Mesodermal cell (in vitro differentiated cells): ENCODE measurements around the gene MLLT11.
A peak's percentile ranks its signal among the peaks of the same experiment; 100 is the strongest.

ENCODE experiments used
- H3K27ac ChIP-seq: 2 replicates; pipeline ENCODE4 v1.7.0; 2013; ENCODE audit warnings: mild to moderate bottlenecking, low read depth, low read length, moderate library complexity; ENCODE audit not compliant: severe bottlenecking
- H3K36me3 ChIP-seq: 2 replicates; pipeline ENCODE4 v1.7.1; 2013; ENCODE audit warnings: mild to moderate bottlenecking, low read length, moderate library complexity; ENCODE audit not compliant: control insufficient read depth, insufficient read depth
- H3K4me1 ChIP-seq: one replicate; pipeline ENCODE4 v1.7.1; 2013; ENCODE audit warnings: mild to moderate bottlenecking, low read length; ENCODE audit not compliant: insufficient read depth, control insufficient read depth, poor library complexity, severe bottlenecking
- H3K4me3 ChIP-seq: 2 replicates; pipeline ENCODE4 v1.7.0; 2013; ENCODE audit warnings: low read length, control low read depth, mild to moderate bottlenecking; ENCODE audit not compliant: insufficient read depth, poor library complexity, severe bottlenecking; ENCODE audit errors: extremely low read depth
- H3K9me3 ChIP-seq: 2 replicates; pipeline ENCODE4 v1.7.1; 2013; ENCODE audit warnings: mild to moderate bottlenecking, low read length, moderate library complexity; ENCODE audit not compliant: control insufficient read depth
- WGBS, 2 experiments: methylation state at CpG; one replicate each; pipeline ENCODE4 v1.1.5; 2013; ENCODE audit warnings: missing lambda C conversion rate in 2 of 2; ENCODE audit not compliant: insufficient coverage in 2 of 2; 5-methylcytosine and 5-hydroxymethylcytosine counted together

The MLLT11 gene

GRCh38 chr1:151056149-151056548, 4.0 kb upstream of the MLLT11 start:
- H3K9me3 ChIP-seq = no peaks in the 10 kb centered on the region
- WGBS, 2 experiments = 60 to 77% methylated on average over 2 of the region's 2 CpGs
- H3K27ac ChIP-seq = no peak overlapping the region
- H3K36me3 ChIP-seq = peaks cover 69% of the 10 kb centered on the region
- no peak overlapping the region for H3K4me3 ChIP-seq
- H3K4me1 ChIP-seq = peaks cover 18% of the 10 kb centered on the region

GRCh38 chr1:151058692-151059091, 1.5 kb upstream of the MLLT11 start:
- Histone ChIP-seq H3K4me3 (peak overlapping the region; percentile 98), H3K36me3 (peaks cover 63% of the 10 kb centered on the region), H3K27ac (peak overlapping the region; percentile 94), H3K4me1 (peaks cover 25% of the 10 kb centered on the region), H3K9me3 (no peaks in the 10 kb centered on the region)
- WGBS, 2 experiments = 0% methylated on average over 5 to 7 of the region's 10 CpGs

- peaks cover 31% of the 10 kb centered on the region for H3K4me1 ChIP-seq
- H3K27ac ChIP-seq = peak within 1 kb of the TSS; percentile 94
- peak within 1 kb of the TSS; percentile 98 for H3K4me3 ChIP-seq
- no peaks in the 10 kb centered on the region for H3K9me3 ChIP-seq
- WGBS, 2 experiments = 0% methylated on average over 41 to 45 of the region's 58 CpGs
- peaks cover 63% of the 10 kb centered on the region for H3K36me3 ChIP-seq
These were observed 839 bp upstream of the MLLT11 start, which contains the start of gene CDC42SE1 for GRCh38 chr1:151059109-151060006. Gene CDC42SE1, minus strand, starts transcription at chr1:151059622. Its CDS starts 3,892 bp downstream, at chr1:151055730.

- Histone ChIP-seq H3K4me3 (peak overlapping the region; percentile 98), H3K9me3 (no peaks in the 10 kb centered on the region), H3K4me1 (peaks cover 31% of the 10 kb centered on the region), H3K36me3 (peaks cover 63% of the 10 kb centered on the region), H3K27ac (peak overlapping the region; percentile 94)
- whole genome bisulfite sequencing, 2 experiments = no CpG with 5 or more reads among the region's 4 CpGs
These were observed 642 bp downstream of the MLLT11 start for GRCh38 chr1:151060657-151061421.

GRCh38 chr1:151061704-151062103, 1.5 kb downstream of the MLLT11 start:
- H3K4me3 ChIP-seq = peak overlapping the region; percentile 98
- 50% methylated on average over 1 of the region's 2 CpGs; no CpG with 5 or more reads in 1 of the 2 experiments for WGBS, 2 experiments
- peak overlapping the region; percentile 94 for H3K27ac ChIP-seq
- no peaks in the 10 kb centered on the region for H3K9me3 ChIP-seq
- peaks cover 63% of the 10 kb centered on the region for H3K36me3 ChIP-seq
- H3K4me1 ChIP-seq = peaks cover 23% of the 10 kb centered on the region

GRCh38 chr1:151062741-151063371, 2.7 kb downstream of the MLLT11 start:
- Histone ChIP-seq H3K4me1 (peaks cover 13% of the 10 kb centered on the region), H3K27ac (peak overlapping the region; percentile 69), H3K4me3 (peak overlapping the region; percentile 98), H3K36me3 (peaks cover 63% of the 10 kb centered on the region), H3K9me3 (no peaks in the 10 kb centered on the region)
- 93 to 100% methylated on average over 1 to 2 of the region's 3 CpGs for WGBS, 2 experiments

GRCh38 chr1:151065089-151065645, 5.0 kb downstream of the MLLT11 start:
- H3K4me1 ChIP-seq = peaks cover 13% of the 10 kb centered on the region
- no peaks in the 10 kb centered on the region for H3K9me3 ChIP-seq
- peaks cover 77% of the 10 kb centered on the region for H3K36me3 ChIP-seq
- H3K4me3 ChIP-seq = no peak overlapping the region
- no peak overlapping the region for H3K27ac ChIP-seq

GRCh38 chr1:151067185-151067584, 7.0 kb downstream of the MLLT11 start:
- Histone ChIP-seq H3K9me3 (no peaks in the 10 kb centered on the region), H3K27ac (no peak overlapping the region), H3K36me3 (peaks cover 70% of the 10 kb centered on the region), H3K4me3 (no peak overlapping the region), H3K4me1 (peaks cover 17% of the 10 kb centered on the region)
- WGBS, 2 experiments = 89 to 94% methylated on average over 2 to 4 of the region's 4 CpGs

- Histone ChIP-seq H3K9me3 (no peaks in the 10 kb centered on the region), H3K4me1 (peaks cover 7% of the 10 kb centered on the region), H3K36me3 (peaks cover 62% of the 10 kb centered on the region), H3K27ac (peak overlapping the region; percentile 47), H3K4me3 (no peak overlapping the region)
- 100% methylated on average over 3 of the region's 5 CpGs for whole genome bisulfite sequencing, 2 experiments
These were observed 8.9 kb downstream of the MLLT11 start for GRCh38 chr1:151069103-151069486.
